Measurements from ENCODE around the gene AATK. TPM values are rescaled to one million over a fixed set of nuclear protein-coding genes. Genes with fewer than 3 reads are reported as not detected.

The AATK gene
- total RNA-seq: 2.1 and 2.3 TPM in 2 replicates

GRCh38 chr17:81166033-81166492 lies at the start of gene AATK:
Gene AATK (minus strand): TSS chr17:81166221. CDS start chr17:81165992, 229 bp downstream.

GRCh38 chr17:81165246-81166032 lies 582 bp downstream of the AATK start, which contains the start of gene PVALEF:
Gene PVALEF (plus strand): TSS chr17:81165507. CDS start chr17:81181227, 15,720 bp downstream.

Other genes with a start within 250 kb of the AATK start
- gene CHMP6, start 174.4 kb downstream of the AATK start, total RNA-seq: 37.4 and 44.2 TPM in 2 replicates
- 21.4 and 26.3 TPM in 2 replicates for gene BAIAP2, start 131.1 kb downstream of the AATK start, total RNA-seq
- gene PVALEF, start 714 bp downstream of the AATK start, total RNA-seq: not detected in 2 replicates
- 12.2 and 12.8 TPM in 2 replicates for gene CEP131, start 56.7 kb upstream of the AATK start, total RNA-seq
- 20.1 and 23.0 TPM in 2 replicates for gene TEPSIN, start 72.8 kb upstream of the AATK start, total RNA-seq
- gene NDUFAF8, start 73.1 kb upstream of the AATK start, total RNA-seq: 66.6 and 78.2 TPM in 2 replicates
- 80.6 and 91.1 TPM in 2 replicates for gene SLC38A10, start 129.1 kb upstream of the AATK start, total RNA-seq
- gene BAHCC1, start 229.2 kb upstream of the AATK start, total RNA-seq: 15.3 and 23.0 TPM in 2 replicates